K562 (cell line): Measurements from ENCODE around the gene PRDX2. TPM values are rescaled to one million over a fixed set of nuclear protein-coding genes. Genes with fewer than 3 reads are reported as not detected.

ENCODE experiments used
- microRNA-seq: library from miRNA; unstranded; fragments of <30 nt; microRNA quantifications from one replicate; pipeline ENCODE4, GENCODE V29; 2018; ENCODE audit warnings: borderline microRNAs expressed
- polyA plus RNA-seq, 8 experiments: library from polyadenylated mRNA; depleted of rRNA in 4 of 8; stranded (reverse) in 5 of 8; unstranded in 3 of 8; fragments of >200 nt; fragmentation: Nextera tagmentation in 2 of 8; fragmentation: Illumina TruSeq in 1 of 8; extraction: Ambion mirVana in 2 of 8; extraction: Trizol in 1 of 8; gene quantifications; 2 replicates each; pipeline versions ENCODE4 v1.2.1 to v1.2.3, GENCODE V29; 2011 to 2014; ENCODE audit warnings: inconsistent platforms in 1 of 8, missing spikeins in 1 of 8
- small RNA-seq: library from RNA; depleted of rRNA; stranded (forward); fragments of <200 nt; gene quantifications from one replicate; pipeline ENCODE3, GENCODE V24; 2014
- total RNA-seq, 7 experiments: library from RNA; depleted of rRNA in 6 of 7; stranded (reverse); fragments of >200 nt in 6 of 7; fragmentation: Illumina TruSeq in 2 of 7; extraction: Trizol in 2 of 7; gene quantifications; 2 replicates each; pipeline versions ENCODE4 v1.2.1 to v1.2.3, GENCODE V29; 2011 to 2021; ENCODE audit warnings: low replicate concordance in 1 of 7

The PRDX2 gene
- total and polyA plus RNA-seq, 9 of the 15 experiments (the other 6 are each of a cell fraction or from before 2014, with no cell fraction given), result 206 to 1,183 (median 415) TPM

Small RNA genes within 50 kb of the gene (microRNA-seq; reads per million reads assigned to microRNA genes)
- gene MIR5684, result not detected

Small RNA genes within 50 kb of the gene (small RNA-seq; reads per million reads assigned to genes)
- gene MIR5684, result not detected

Other genes with a start within 250 kb of the PRDX2 start
Only the 7 nearest of the 27 such genes appear.
- gene BEST2, start 50.0 kb downstream of the PRDX2 start, total RNA-seq (2014; rRNA removed), result not detected in 2 replicates
- not detected in 2 replicates for gene BEST2, start 50.0 kb downstream of the PRDX2 start, total RNA-seq (2014; rRNA removed; fragmentation: Illumina TruSeq; extraction: Trizol)
- not detected in 2 replicates for gene BEST2, start 50.0 kb downstream of the PRDX2 start, total RNA-seq (2015; rRNA removed; fragmentation: Illumina TruSeq; extraction: Trizol)
- not detected in 2 replicates for gene BEST2, start 50.0 kb downstream of the PRDX2 start, total RNA-seq (2021)
- gene BEST2, start 50.0 kb downstream of the PRDX2 start, polyA plus RNA-seq (2011; rRNA removed), result not detected in 2 replicates
- not detected in 2 replicates for gene BEST2, start 50.0 kb downstream of the PRDX2 start, polyA plus RNA-seq (2014; fragmentation: Illumina TruSeq; extraction: Trizol)
- not detected for gene BEST2, start 50.0 kb downstream of the PRDX2 start, polyA plus RNA-seq (2014; fragmentation: Nextera tagmentation; extraction: Ambion mirVana)
- gene BEST2, start 50.0 kb downstream of the PRDX2 start, polyA plus RNA-seq (2014; rRNA removed), result not detected in 2 replicates
- 15.0 and 15.2 TPM in 2 replicates for gene HOOK2, start 26.2 kb downstream of the PRDX2 start, total RNA-seq (2014; rRNA removed)
- 6.3 and 8.8 TPM in 2 replicates for gene HOOK2, start 26.2 kb downstream of the PRDX2 start, total RNA-seq (2014; rRNA removed; fragmentation: Illumina TruSeq; extraction: Trizol)
- gene HOOK2, start 26.2 kb downstream of the PRDX2 start, total RNA-seq (2015; rRNA removed; fragmentation: Illumina TruSeq; extraction: Trizol), result 6.6 and 8.7 TPM in 2 replicates
- 13.1 and 17.0 TPM in 2 replicates for gene HOOK2, start 26.2 kb downstream of the PRDX2 start, total RNA-seq (2021)
- gene HOOK2, start 26.2 kb downstream of the PRDX2 start, polyA plus RNA-seq (2011; rRNA removed), result 9.9 and 15.3 TPM in 2 replicates
- 12.9 and 14.1 TPM in 2 replicates for gene HOOK2, start 26.2 kb downstream of the PRDX2 start, polyA plus RNA-seq (2014; fragmentation: Illumina TruSeq; extraction: Trizol)
- gene HOOK2, start 26.2 kb downstream of the PRDX2 start, polyA plus RNA-seq (2014; fragmentation: Nextera tagmentation; extraction: Ambion mirVana), result 1 to 10 TPM; 1.3 to 1.5 TPM
- gene HOOK2, start 26.2 kb downstream of the PRDX2 start, polyA plus RNA-seq (2014; rRNA removed), result 16.1 and 17.2 TPM in 2 replicates
- gene JUNB, start 10.3 kb downstream of the PRDX2 start, total RNA-seq (2014; rRNA removed), result 74.7 and 94.7 TPM in 2 replicates
- gene JUNB, start 10.3 kb downstream of the PRDX2 start, total RNA-seq (2014; rRNA removed; fragmentation: Illumina TruSeq; extraction: Trizol), result 1.7 and 1.9 TPM in 2 replicates
- 13.1 and 15.6 TPM in 2 replicates for gene JUNB, start 10.3 kb downstream of the PRDX2 start, total RNA-seq (2015; rRNA removed; fragmentation: Illumina TruSeq; extraction: Trizol)
- 61.7 and 73.9 TPM in 2 replicates for gene JUNB, start 10.3 kb downstream of the PRDX2 start, total RNA-seq (2021)
- gene JUNB, start 10.3 kb downstream of the PRDX2 start, polyA plus RNA-seq (2011; rRNA removed), result 15.9 and 19.8 TPM in 2 replicates
- gene JUNB, start 10.3 kb downstream of the PRDX2 start, polyA plus RNA-seq (2014; fragmentation: Illumina TruSeq; extraction: Trizol), result 4.4 and 19.9 TPM in 2 replicates
- under 1 TPM; 0.23 to 0.56 TPM for gene JUNB, start 10.3 kb downstream of the PRDX2 start, polyA plus RNA-seq (2014; fragmentation: Nextera tagmentation; extraction: Ambion mirVana)
- 88.1 and 89.6 TPM in 2 replicates for gene JUNB, start 10.3 kb downstream of the PRDX2 start, polyA plus RNA-seq (2014; rRNA removed)
- gene THSD8, start 269 bp upstream of the PRDX2 start, total RNA-seq (2014; rRNA removed), result 0.37 TPM in 1 of 2 replicates, not detected in the other
- 16.2 and 27.6 TPM in 2 replicates for gene THSD8, start 269 bp upstream of the PRDX2 start, total RNA-seq (2014; rRNA removed; fragmentation: Illumina TruSeq; extraction: Trizol)
- 8.4 TPM in 1 of 2 replicates, not detected in the other for gene THSD8, start 269 bp upstream of the PRDX2 start, total RNA-seq (2015; rRNA removed; fragmentation: Illumina TruSeq; extraction: Trizol)
- 42.4 and 49.3 TPM in 2 replicates for gene THSD8, start 269 bp upstream of the PRDX2 start, total RNA-seq (2021)
- 11.9 and 13.4 TPM in 2 replicates for gene THSD8, start 269 bp upstream of the PRDX2 start, polyA plus RNA-seq (2011; rRNA removed)
- 3.5 and 28.6 TPM in 2 replicates for gene THSD8, start 269 bp upstream of the PRDX2 start, polyA plus RNA-seq (2014; fragmentation: Illumina TruSeq; extraction: Trizol)
- 10 to 100 TPM; 13.2 to 19.9 TPM for gene THSD8, start 269 bp upstream of the PRDX2 start, polyA plus RNA-seq (2014; fragmentation: Nextera tagmentation; extraction: Ambion mirVana)
- not detected in 2 replicates for gene THSD8, start 269 bp upstream of the PRDX2 start, polyA plus RNA-seq (2014; rRNA removed)
- gene RNASEH2A, start 4.8 kb upstream of the PRDX2 start, total RNA-seq (2014; rRNA removed), result 62.7 and 80.8 TPM in 2 replicates
- 36.7 TPM in 2 replicates for gene RNASEH2A, start 4.8 kb upstream of the PRDX2 start, total RNA-seq (2014; rRNA removed; fragmentation: Illumina TruSeq; extraction: Trizol)
- gene RNASEH2A, start 4.8 kb upstream of the PRDX2 start, total RNA-seq (2015; rRNA removed; fragmentation: Illumina TruSeq; extraction: Trizol), result 60.2 and 61.7 TPM in 2 replicates
- gene RNASEH2A, start 4.8 kb upstream of the PRDX2 start, total RNA-seq (2021), result 53.9 and 64.1 TPM in 2 replicates
- gene RNASEH2A, start 4.8 kb upstream of the PRDX2 start, polyA plus RNA-seq (2011; rRNA removed), result 60.7 and 62.8 TPM in 2 replicates
- gene RNASEH2A, start 4.8 kb upstream of the PRDX2 start, polyA plus RNA-seq (2014; fragmentation: Illumina TruSeq; extraction: Trizol), result 46.9 and 74.6 TPM in 2 replicates
- 10 to 100 TPM; 22.3 to 34.6 TPM for gene RNASEH2A, start 4.8 kb upstream of the PRDX2 start, polyA plus RNA-seq (2014; fragmentation: Nextera tagmentation; extraction: Ambion mirVana)
- 78.0 and 107 TPM in 2 replicates for gene RNASEH2A, start 4.8 kb upstream of the PRDX2 start, polyA plus RNA-seq (2014; rRNA removed)
- gene RTBDN, start 32.8 kb upstream of the PRDX2 start, total RNA-seq (2014; rRNA removed), result 0.73 and 1.1 TPM in 2 replicates
- gene RTBDN, start 32.8 kb upstream of the PRDX2 start, total RNA-seq (2014; rRNA removed; fragmentation: Illumina TruSeq; extraction: Trizol), result 0.19 and 0.22 TPM in 2 replicates
- gene RTBDN, start 32.8 kb upstream of the PRDX2 start, total RNA-seq (2015; rRNA removed; fragmentation: Illumina TruSeq; extraction: Trizol), result 0.40 and 1.1 TPM in 2 replicates
- gene RTBDN, start 32.8 kb upstream of the PRDX2 start, total RNA-seq (2021), result 0.69 and 2.3 TPM in 2 replicates
- 0.86 and 0.87 TPM in 2 replicates for gene RTBDN, start 32.8 kb upstream of the PRDX2 start, polyA plus RNA-seq (2011; rRNA removed)
- 0.96 and 1.2 TPM in 2 replicates for gene RTBDN, start 32.8 kb upstream of the PRDX2 start, polyA plus RNA-seq (2014; fragmentation: Illumina TruSeq; extraction: Trizol)
- under 1 TPM in 1 of 2 experiments, not detected in 1; 0.20 TPM for gene RTBDN, start 32.8 kb upstream of the PRDX2 start, polyA plus RNA-seq (2014; fragmentation: Nextera tagmentation; extraction: Ambion mirVana)
- gene RTBDN, start 32.8 kb upstream of the PRDX2 start, polyA plus RNA-seq (2014; rRNA removed), result 0.58 and 1.9 TPM in 2 replicates
- gene MAST1, start 36.7 kb upstream of the PRDX2 start, total RNA-seq (2014; rRNA removed), result 3.9 and 5.7 TPM in 2 replicates
- 1.9 and 2.8 TPM in 2 replicates for gene MAST1, start 36.7 kb upstream of the PRDX2 start, total RNA-seq (2014; rRNA removed; fragmentation: Illumina TruSeq; extraction: Trizol)
- gene MAST1, start 36.7 kb upstream of the PRDX2 start, total RNA-seq (2015; rRNA removed; fragmentation: Illumina TruSeq; extraction: Trizol), result 2.9 and 3.1 TPM in 2 replicates
- gene MAST1, start 36.7 kb upstream of the PRDX2 start, total RNA-seq (2021), result 10.3 and 12.1 TPM in 2 replicates
- 8.2 and 17.4 TPM in 2 replicates for gene MAST1, start 36.7 kb upstream of the PRDX2 start, polyA plus RNA-seq (2011; rRNA removed)
- 6.4 and 8.8 TPM in 2 replicates for gene MAST1, start 36.7 kb upstream of the PRDX2 start, polyA plus RNA-seq (2014; fragmentation: Illumina TruSeq; extraction: Trizol)
- under 1 TPM; 0.48 to 0.67 TPM for gene MAST1, start 36.7 kb upstream of the PRDX2 start, polyA plus RNA-seq (2014; fragmentation: Nextera tagmentation; extraction: Ambion mirVana)
- gene MAST1, start 36.7 kb upstream of the PRDX2 start, polyA plus RNA-seq (2014; rRNA removed), result 7.6 and 10.5 TPM in 2 replicates